Measurements from ENCODE around the gene MINK1. TPM values are rescaled to one million over a fixed set of nuclear protein-coding genes. Genes with fewer than 3 reads are reported as not detected.
A peak's percentile ranks its signal among the peaks of the same experiment; 100 is the strongest.

MINK1 gene
- total RNA-seq, 1 experiment from 2014 or later, result 105 TPM

GRCh38 chr17:4788159-4788806 is 44.9 kb upstream of the MINK1 start (continued):
- TF ChIP-seq E2F4 (CRISPR knock-in tag; IDR thresholded peaks at IDR 0.05; ENCODE audit: borderline replicate concordance, low read depth) (no peak), ZNF671 (CRISPR knock-in tag; IDR thresholded peaks at IDR 0.05) (no peak), SMAD4 (CRISPR knock-in tag; IDR thresholded peaks at IDR 0.05) (no peak), PRDM15 (CRISPR knock-in tag; IDR thresholded peaks at IDR 0.05) (no peak), NR3C1 (CRISPR knock-in tag; conservative IDR thresholded peaks at IDR 0.05; ENCODE audit: low read depth) (no peak), SMAD3 (CRISPR knock-in tag; IDR thresholded peaks at IDR 0.05; ENCODE audit: borderline replicate concordance) (no peak), ELF4 (CRISPR knock-in tag; IDR thresholded peaks at IDR 0.05; ENCODE audit: low read depth) (no peak)

- Mint-ChIP-seq H3K27me3 (ENCODE audit: low read depth) (peaks cover 55% of the 10 kb centered on the region), H3K9me3 (no peaks in the 10 kb centered on the region), H3K4me1 (peaks cover 33% of the 10 kb centered on the region), H3K4me3 (peak within 1 kb of the TSS; percentile 80), H3K27ac (no peak within 1 kb of the TSS), H3K36me3 (no peaks in the 10 kb centered on the region)
- peak; percentile 34 for DNase-seq (ENCODE audit: low spot score)
- ChIA-PET CTCF (interaction anchor here (0.7 to 3.2 kb wide), 26 partner anchors 9 to 286 kb away, joined by 3 to 27 read pairs (median 5); partner anchors contain the start of genes ARRB2, C17orf107, MED11 and PLD2), POLR2A (no interaction called here)
- no peak for TF ChIP-seq FOXK1 (CRISPR knock-in tag; IDR thresholded peaks at IDR 0.05)
- TF ChIP-seq MAX (CRISPR knock-in tag; IDR thresholded peaks at IDR 0.05), result 0 out of 2 replicates have a peak, but pooled peaks have one; percentile 6
- TF ChIP-seq GABPB1 (CRISPR knock-in tag; IDR thresholded peaks at IDR 0.05), result peak; percentile 24; the same call in 1 of the 2 replicates
- peak; percentile 17 for ATAC-seq
Measured at GRCh38 chr17:4788807-4789700, 44.1 kb upstream of the MINK1 start, which contains the start of gene GLTPD2. Gene GLTPD2, plus strand, starts transcription at chr17:4788964. Its CDS starts 48 bp downstream, at chr17:4789012.

- Mint-ChIP-seq H3K27me3 (ENCODE audit: low read depth) (peaks cover 55% of the 10 kb centered on the region), H3K27ac (no peak overlapping the region), H3K4me1 (peaks cover 33% of the 10 kb centered on the region), H3K36me3 (no peaks in the 10 kb centered on the region), H3K4me3 (peak overlapping the region; percentile 80), H3K9me3 (no peaks in the 10 kb centered on the region)
- ChIA-PET POLR2A (interaction anchor here (1.9 kb wide), 1 partner anchor 17 kb away, joined by 12 read pairs; the partner anchor contains the start of gene PLD2), CTCF (interaction anchor here (0.6 to 3.2 kb wide), 21 partner anchors 10 to 151 kb away, joined by 3 to 27 read pairs (median 6); partner anchors contain the start of genes ARRB2, C17orf107, MED11 and PLD2)
- ATAC-seq (peak; percentile 28; the same call in 1 of the 2 replicates), DNase-seq (ENCODE audit: low spot score) (no peak)
- TF ChIP-seq PRDM15 (CRISPR knock-in tag; IDR thresholded peaks at IDR 0.05), result no peak
- TF ChIP-seq MAX (CRISPR knock-in tag; IDR thresholded peaks at IDR 0.05), result 0 out of 2 replicates have a peak, but pooled peaks have one; percentile 43
- no peak for TF ChIP-seq ZBTB21 (CRISPR knock-in tag; IDR thresholded peaks at IDR 0.05; ENCODE audit: borderline replicate concordance)
- no peak for TF ChIP-seq ATF1 (CRISPR knock-in tag; IDR thresholded peaks at IDR 0.05)
Measured at GRCh38 chr17:4789701-4789950, 43.5 kb upstream of the MINK1 start.

Measured in WTC11 (cell line).